Muscle of arm (tissue), 12 donors: Measurements from ENCODE around the gene KCNT2. TPM values are rescaled to one million over a fixed set of nuclear protein-coding genes. Genes with fewer than 3 reads are reported as not detected.
"Not testable (repeated sequence)": the region's sequence is repeated elsewhere in the genome, so short reads cannot be mapped to it uniquely, and the experiment has no call there.

ENCODE experiments used
- DNase-seq: peaks from one replicate; pipeline ENCODE4 v3.0.0-alpha.2; 2013
- polyA plus RNA-seq, 12 donors: library from polyadenylated mRNA; unstranded; fragments of 120-200 nt; gene quantifications; one replicate each; pipeline ENCODE4 v1.2.1, GENCODE V29; 2013; ENCODE audit not compliant: insufficient read length in 12 of 12

KCNT2 gene
- polyA plus RNA-seq, 12 donors: 5.0 to 10.8 (median 7.7) TPM; not detected in 1

DNA sequence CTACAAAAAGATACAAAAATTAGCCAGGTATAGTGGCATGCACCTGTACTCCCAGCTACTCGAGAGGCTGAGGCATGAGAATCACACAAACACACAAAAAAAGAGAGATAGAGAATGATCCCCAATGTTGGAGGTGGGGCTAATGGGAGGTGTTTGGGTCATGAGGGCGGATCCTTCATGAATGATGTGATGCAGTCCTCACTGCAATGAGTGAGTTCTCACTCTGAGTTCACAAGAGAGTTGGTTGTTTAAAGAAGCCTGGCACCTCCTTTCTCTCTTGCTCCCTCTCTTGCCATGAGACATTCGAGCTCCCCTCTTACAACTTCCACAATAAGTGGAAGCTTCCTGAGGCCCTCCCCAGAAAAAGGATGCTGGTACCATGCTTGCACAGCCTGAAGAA lies 17.3 kb downstream of the KCNT2 start:
- no peak for DNase-seq

DNA sequence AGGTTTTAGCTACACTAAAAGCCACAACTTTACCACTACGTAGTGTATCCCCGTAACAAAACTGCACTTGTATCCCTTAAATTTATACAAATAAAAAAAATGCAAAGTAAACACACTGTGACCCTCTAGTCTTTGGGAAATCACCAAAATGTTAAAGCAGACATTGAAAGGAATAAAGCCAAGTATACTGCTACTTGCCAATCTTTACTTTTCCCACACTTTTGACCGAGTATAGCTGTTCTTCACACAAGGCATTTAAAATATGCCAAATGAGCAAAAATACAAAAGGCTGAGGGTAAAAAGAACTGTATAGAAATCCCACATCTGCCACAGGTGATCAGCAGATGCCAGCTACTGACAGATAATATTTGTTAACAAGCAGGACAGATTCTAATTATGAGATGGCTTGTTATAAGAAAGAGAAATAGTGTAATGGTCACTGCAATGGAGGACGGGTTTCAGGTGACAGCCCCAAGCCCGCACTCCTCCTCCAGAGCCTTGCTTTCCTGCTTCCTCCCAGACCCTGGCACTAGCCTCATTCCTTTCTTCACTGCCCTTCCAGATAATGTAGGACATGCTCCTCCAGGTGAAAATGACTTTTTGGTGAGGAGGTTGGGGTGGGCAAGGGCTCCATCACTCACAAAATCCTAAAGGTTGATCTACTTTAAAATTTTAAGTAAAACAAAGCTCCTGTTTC lies 18.1 kb downstream of the KCNT2 start:
- DNase-seq: no peak

DNA sequence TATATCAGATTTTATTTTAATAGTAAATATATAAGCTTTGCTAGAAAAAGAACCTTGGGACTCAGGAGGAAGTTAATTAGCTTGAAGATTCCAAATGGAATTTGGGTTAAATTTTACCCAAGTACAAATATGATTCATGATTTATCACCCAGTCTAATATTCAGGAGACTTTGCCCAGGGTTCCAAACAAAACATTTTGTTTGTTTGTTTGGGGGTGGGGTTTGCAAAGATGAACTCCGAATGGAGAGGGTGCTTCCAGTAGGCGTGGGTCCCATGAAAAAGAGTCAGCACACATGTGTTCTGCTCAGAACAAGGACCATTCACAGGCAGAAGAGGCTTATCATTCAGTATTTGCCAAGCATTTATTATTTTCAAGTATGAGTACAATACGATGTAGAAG lies 23.5 kb downstream of the KCNT2 start:
- DNase-seq: no peak

DNA sequence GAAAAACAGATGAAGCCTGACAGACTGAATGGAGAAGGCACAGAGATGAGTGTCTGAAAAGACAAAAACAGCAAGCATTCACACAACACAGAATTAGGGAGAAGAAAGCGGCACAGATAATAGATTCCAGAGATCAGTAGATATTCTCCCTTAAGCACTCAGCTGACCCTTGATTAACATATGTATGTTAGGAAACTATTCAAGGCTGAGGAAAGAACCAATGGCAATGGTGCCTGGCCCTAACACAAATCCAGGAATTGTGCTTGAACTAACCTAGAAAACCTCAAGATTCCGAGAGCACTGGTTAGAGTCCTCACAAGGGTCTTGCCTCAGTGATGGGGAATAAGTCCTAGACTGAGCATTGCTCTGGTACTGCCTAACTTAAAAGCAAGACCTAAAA lies 30.9 kb downstream of the KCNT2 start:
- DNase-seq: no peak

DNA sequence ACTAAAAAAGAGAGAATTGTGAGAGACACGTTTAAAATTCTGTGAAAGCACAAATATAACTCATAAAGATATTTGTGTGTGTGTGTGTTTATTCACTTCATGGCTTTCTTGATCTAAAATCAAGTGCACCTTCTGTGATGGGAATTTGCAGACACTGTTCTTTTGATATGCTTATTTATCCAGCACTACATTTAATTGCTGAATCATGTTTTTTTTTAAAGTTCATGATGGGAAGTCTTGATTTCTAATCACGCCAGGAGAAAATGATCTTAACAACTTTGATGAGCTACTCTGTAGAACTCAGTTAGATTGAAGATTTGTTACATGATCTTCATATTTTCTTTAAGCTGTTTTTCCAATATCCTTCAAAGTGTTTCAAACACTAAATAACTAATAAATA lies 35.0 kb downstream of the KCNT2 start:
- DNase-seq: no peak

DNA sequence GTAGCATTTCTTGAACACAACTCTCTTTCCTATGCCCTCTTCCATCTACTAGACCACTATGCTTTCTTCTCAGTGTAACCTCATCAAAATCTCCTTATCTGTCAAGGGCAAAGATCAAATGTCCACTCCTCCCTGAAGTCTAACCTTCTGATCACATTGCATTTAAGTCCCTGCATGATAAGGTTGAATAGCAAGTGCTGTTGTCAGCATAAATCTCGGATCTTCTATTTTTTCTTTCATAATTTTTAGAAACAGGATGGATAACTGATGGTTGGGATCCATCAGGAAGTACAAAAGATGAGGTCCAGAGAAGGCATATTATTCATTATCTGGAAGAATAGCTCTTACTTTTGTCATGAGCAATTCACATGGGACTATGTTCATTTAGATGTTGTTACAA lies 41.0 kb downstream of the KCNT2 start:
- DNase-seq: no peak

DNA sequence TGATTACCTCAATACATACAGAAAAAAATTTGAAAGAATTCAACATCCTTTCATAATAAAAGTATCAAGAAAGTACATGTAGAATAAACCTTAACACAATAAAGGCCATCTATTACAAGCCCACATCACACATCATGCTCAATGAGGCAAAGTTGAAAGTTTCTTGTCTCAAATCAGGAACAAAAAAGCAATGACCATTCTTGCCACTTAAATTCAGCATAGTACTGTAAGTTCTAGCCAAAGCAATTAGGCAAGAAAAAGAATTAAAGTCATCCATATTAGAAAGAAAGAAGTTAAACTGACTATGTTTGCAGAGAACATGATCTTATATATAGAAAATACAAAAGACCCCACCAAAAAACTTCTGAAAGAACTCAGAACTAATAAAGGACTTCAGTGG lies 44.5 kb downstream of the KCNT2 start:
- no peak for DNase-seq

DNA sequence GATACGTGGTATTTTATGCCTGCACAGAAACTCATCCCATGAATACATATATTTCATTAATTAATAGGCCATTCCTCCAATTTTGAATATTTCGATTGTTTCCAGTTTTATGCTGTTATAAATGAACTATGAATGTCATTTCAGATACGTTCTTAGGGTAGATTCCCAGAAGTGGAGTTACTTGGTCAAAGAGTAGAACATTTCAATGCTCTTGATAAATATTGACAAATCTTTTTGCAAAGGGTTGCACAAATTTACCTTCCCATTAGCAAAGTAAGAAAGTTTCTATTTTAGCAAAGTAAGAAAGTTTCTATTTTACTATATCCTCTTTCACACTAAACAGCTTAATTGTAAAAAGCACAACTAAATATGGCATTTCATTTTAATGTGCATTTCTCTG lies 48.9 kb downstream of the KCNT2 start:
- no peak for DNase-seq

DNA sequence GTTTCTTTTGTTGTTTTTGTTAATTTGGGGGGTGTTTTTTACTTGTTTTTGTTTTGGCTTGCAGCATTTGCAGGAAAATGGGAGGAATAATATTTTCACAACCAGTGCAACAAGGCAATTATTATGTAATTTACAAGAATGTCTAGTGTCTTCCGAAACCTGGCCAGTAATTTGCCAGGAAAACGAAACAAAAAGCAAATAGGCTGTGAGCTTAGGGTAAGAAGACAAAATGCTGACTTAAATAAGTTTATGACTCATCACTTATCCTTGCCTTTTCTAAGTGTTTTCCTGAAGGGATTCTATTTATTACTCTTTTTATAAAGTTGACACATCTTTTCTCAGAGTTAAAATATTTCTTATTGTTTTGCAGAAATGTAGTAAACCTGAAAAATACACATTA lies 49.8 kb downstream of the KCNT2 start:
- no peak for DNase-seq

DNA sequence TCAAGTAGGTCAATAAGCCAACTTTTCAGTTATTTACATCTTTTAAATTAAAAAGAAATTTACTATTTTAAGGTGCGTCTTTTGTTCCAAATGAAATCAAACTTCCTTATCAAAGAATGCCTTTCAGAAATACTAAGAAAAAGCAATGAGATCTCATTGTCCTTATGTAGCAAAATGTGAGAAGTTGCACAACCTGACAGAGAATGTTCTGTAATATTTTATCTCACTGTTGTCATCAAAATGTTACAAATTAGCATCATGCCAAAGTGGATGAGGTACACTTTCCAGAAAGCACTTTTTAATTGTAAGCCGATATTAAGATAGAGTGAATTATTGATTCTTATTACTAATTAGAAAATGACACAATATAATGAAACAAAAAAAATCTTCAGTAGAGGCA lies 50.4 kb downstream of the KCNT2 start:
- no peak for DNase-seq

DNA sequence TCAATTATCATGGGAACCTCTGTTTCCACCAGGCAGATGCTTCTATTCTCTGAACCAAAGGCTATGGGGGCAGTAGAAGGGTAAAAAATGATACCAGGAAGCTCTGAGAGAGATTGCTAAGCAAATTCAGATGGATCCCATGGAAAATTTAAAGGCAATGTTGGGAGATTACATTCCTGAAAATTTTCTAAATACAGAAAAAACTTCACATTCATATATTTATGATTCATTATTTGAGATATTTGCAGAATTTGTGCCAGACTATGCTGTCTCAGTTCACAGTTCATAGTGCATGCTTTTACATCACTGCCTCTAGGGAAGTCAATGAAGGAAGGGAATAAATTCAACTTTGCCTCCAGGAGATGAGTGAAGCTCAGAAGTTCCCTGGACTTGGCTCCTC lies 57.5 kb downstream of the KCNT2 start:
- DNase-seq: no peak

DNA sequence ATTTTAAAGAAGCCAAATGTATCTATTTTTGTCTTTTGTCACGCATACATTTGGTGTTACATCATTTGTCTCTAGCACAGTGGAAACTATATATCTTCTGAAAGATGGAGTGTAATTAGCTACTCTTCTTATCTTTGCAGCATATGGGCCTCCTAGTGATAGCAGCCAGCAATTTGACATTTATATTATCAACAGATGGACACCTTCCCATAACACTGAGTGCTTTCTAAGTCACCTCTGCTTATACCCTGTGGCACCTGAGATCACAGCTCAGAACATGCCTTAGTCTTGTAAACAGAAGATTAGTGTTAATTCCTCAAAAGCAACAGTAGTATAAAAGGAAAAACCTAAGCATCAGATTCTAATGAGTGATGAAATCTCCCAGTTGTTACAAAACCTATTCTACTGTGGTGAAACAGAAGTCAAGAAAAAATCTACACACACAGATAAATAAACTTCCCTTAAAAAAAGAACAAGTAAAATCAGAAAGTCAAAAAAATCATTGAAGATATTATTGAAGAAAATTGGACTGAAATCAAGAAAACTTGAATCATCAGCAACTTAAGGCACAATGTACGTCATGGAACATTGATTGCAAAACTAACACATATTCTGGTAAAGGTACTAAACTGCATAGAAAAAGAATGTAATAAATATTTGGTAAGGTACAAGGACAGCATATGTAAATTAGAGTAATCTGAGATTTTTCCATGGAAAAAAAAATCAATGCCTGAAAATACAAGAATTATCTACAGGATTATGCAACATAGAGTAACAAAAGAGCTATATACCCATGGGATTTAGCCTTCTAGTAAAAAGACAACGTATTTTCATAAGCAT lies 61.7 kb downstream of the KCNT2 start:
- DNase-seq: no peak

DNA sequence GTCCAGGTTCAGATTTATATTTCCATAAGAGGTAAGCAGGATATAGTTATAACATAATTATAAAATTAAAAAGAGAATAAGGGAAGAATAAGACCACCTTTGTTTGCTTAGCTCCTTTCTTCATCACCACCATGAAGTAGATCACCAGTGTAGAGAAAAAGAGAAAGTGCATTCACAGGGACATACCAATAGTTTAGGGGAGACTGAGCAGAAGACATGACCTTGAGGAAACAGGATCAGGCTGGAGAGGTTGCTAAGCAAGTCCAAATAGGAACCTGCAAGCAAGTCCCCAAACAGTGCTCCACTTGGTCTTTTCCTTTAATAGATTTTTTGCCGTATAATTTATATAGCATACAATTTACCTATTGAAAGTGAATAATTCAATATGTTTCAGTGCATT lies 63.0 kb downstream of the KCNT2 start:
- no peak for DNase-seq

DNA sequence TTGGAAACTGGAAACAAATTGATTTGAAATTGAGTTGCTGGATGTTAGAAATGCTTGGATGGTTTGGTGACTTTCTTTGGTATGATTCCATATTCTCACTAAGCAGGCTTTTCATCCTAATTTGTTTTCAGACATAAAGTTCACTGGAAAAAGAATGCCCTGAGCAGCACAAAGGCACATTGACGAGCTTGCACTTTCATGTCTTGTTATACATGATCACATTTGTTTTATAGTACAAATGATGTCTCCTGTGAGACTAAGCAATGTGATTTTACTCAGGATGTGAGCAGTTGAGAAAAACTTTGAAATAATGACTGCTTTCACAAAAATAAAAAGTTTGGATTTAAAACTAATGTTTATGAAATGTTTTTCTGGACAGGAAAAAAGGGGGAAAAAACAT lies 63.6 kb downstream of the KCNT2 start:
- peak; percentile 45 for DNase-seq

DNA sequence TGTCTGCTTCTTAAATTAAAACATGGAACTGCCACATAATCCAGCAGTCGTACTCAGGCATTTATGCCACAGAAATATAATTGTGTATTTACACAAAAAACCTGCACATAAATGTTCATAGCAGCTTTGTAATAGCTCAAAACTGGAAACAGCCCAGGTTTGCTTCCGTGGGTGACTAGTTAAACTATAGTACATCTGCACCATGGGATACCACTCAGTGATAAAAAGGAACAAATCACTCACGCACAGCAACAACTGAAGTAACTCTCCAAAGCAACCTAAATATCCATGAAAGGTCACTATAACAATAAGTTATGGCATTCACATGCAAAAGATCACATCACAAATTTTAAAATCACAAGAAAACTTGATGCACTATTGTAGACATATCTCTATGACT lies 64.4 kb downstream of the KCNT2 start:
- DNase-seq: no peak

DNA sequence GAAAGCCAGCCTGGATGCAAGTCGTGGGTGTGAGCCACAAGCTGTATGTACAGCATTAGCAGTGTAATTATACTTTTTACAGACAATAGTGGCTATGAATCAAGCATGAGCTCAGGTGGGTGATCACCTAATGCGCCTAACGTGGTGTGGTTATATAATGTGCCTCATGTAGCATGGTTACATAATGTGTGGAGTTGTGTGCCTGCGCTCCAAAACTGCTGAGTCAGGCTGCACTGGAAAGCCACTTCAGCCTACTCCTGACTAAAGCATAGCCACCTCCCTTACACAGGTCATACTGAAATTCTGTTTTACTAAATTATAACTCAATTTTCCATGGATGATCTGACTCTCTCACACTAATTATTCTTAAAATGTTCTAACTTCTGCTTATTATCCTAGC lies 69.8 kb downstream of the KCNT2 start:
- no peak for DNase-seq

DNA sequence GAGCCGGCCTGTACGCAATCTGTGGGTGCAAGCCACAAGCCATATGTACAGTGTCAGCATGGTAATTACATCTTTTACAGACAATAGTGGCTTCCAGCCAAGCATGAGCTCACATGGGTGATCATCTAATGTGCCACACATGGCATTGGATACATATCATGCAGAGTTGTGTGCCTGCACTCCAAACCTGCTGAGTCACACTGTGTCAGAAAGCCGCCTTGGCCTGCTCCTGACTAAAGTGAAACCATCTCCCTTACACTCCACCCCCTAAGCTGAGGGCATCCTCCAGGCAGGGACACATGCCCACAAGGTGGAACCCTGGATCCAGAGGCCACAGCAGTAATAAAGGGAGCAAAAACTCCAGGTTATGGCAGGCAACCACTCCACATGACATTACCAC lies 72.5 kb downstream of the KCNT2 start:
- DNase-seq: no peak

DNA sequence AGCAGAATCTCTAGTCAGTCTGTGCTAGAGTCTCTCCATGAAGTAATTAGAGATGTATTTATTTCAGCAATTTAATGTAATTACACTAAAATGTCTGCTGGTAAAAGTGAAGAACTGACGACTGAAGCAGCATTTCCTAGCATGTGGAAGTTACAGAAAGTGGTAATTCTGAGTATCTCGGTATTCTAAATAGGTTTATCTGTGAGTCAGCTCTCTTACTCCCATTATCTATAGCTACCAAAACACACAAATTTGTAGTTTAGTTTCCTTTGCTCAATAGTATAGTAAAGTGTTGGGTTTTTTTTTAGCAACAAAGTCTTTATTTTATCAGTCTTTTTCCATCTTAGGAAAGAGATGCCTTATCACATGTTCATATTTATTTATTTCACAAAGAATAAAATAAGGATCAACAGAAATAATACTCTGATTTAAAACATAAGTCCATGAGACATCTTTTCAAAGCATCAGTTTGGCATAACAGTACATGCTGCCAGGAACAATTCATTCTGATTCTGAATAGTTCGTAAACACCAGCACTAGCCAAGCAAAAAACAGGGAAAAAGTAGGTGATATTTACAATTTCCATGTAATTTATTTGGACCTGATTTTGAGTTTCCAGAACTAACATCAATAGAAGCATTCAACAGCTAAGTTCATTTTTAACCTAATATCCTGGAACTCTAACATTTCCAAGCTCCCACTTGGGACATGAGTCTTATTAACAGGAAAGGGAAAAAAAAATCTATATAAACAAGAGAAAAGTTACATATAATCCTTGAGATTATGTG lies 76.3 kb downstream of the KCNT2 start:
- DNase-seq: peak; percentile 42

DNA sequence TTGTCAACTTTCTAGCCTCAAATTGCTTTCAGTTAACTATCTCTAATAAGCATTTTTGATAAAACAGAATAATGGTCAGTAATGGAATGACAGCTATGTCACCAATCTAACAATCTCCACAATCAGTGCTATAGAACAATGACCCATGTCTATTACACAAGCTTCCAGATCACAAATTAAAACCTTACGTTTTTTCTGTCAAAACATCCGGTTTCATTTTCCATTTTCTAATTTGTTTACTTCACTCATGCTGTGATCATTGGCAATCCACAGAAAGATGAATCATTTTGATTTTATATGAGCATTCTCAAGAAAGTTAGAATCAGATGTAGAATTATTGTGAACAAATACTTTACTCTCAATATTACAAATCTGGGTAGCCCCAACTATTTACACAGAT lies 80.3 kb downstream of the KCNT2 start:
- no peak for DNase-seq

DNA sequence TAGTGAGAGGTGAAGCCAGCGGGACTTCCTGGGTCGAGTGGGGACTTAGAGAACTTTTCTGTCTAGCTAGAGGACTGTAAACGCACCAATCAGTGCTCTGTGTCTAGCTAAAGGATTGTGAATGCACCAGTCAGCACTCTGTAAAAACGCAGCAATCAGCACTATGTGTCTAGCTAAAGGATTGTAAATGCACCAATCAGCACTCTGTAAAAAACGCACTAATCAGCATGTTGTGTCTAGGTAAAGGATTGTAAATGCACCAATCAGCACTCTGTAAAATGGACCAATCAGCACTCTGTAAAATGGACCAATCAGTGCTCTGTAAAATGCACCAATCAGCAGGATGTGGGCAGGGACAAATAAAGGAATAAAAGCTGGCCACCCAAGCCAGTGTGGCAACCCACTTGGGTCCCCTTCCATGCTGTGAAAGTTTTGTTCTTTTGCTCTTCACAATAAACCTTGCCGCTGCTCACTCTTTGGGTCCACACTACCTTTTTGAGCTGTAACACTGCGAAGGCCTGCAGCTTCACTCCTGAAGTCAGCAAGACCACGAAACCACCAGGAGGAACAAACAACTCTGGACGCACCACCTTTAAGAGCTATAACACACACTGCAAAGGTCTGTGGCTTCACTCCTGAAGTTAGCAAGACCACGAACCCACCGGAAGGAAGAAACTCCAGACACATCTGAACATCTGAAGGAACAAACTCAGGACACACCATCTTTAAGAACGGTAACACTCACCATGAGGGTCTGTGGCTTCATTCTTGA lies 85.5 kb downstream of the KCNT2 start:
- DNase-seq: not testable (repeated sequence)

DNA sequence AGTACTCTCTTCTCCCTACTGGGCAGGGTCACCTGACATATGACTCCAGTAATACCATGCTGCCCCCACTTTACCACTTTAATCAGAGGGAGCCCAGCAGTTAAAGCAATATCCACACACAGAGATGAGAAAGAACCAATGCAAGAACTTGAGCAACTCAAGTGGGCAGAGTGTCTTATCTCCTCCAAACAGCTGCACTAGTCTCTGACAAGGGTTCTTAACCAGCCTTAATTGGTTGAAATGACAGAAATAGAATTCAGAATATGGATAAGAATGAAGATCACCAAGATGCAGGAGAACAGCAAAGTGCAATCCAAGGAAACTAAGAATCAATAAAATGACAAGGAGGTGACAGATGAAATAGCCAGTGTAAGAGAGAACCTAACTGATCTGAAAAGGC lies 91.0 kb downstream of the KCNT2 start:
- no peak for DNase-seq

DNA sequence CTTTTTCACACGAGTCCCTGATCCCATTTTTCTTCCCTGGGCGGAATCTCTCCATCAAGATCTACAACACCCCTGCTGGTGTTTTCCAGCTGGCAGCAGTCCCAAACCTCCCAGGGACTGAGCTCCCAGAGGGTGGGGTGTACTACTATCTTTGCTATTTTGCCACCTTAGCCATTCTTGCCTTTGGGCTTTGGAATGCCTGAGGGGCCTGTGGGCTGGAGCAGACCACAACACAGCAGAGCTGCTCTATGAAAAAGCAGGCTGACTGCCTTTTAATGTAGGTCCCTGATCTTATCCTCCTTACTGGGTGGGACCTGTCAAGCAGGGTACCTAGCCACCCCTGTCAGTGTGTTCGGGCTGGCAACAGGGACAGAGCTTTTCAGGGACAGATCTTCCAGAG lies 91.9 kb downstream of the KCNT2 start:
- DNase-seq: no peak
